HG03135 (cell line): Measurements from ENCODE around the gene UNC5C.

Experiments used
- ATAC-seq: cut with Tn5 transposase; IDR thresholded peaks from one replicate; pipeline ENCODE4 v1.9.1; 2021; ENCODE audit warnings: mild to moderate bottlenecking, moderate library complexity; ENCODE audit not compliant: unreplicated experiment

Gene UNC5C

DNA sequence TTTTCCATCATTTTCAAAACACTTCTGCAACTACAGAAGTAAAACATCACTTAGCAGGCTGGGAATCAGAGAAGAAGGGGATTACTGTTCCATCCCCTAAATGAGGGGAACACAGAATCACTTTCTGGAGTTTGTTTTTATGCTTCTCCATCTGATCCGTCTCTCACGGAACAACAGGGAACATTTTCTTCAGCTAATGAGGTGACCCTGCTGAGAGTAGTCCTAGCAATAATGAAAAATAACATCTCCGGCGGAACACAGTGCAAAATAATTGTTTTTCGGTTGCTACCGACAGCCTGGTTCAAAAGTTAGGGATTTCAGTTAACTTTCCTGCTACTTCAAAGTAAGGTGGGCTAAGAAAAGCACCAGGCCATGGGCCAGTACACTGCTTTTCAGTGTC is 322.9 kb downstream of the UNC5C start:
- no peak for ATAC-seq

GRCh38 chr4:95224402-95224801 is 324.4 kb downstream of the UNC5C start:
- no peak for ATAC-seq

- ATAC-seq = no peak
Observed at GRCh38 chr4:95220205-95221175, 328.3 kb downstream of the UNC5C start.

DNA sequence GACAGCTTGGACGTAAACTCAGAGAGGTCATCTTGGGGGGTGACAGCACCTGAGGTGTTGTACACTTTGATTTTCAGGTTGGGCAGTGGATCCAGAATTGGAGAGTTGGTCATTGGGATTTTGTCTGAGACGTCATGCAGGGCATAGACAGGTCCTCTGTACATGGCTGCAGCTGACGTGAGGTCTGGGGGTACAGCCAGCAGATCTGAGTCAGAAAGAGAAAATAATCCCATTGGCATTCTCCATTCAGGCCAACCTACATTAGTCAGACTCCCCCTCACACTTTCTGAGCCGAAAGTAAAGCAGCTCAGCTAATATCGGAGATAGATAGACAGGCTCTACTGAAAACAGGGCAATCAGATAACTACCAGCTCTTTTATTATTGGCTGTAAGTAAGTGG is 329.7 kb downstream of the UNC5C start:
- ATAC-seq = no peak

DNA sequence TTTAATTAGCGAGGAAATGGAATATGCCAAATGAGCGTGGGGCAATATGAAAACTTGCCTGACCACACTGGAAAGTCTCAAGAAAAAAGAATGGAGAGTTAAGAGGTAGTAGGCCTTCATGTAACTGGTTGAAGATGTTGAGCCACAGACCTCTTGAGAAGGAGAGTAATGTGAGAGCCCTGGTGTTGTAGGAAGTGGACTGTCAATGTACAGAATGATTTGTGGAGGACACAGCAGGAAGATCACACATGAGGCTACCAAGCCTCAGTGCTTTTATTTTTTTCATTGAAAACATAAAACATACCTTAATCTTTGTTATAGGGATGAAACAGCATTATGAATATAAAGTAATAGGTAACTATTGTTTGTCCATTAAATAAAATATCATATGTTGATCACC is 331.6 kb downstream of the UNC5C start:
- no peak for ATAC-seq

DNA sequence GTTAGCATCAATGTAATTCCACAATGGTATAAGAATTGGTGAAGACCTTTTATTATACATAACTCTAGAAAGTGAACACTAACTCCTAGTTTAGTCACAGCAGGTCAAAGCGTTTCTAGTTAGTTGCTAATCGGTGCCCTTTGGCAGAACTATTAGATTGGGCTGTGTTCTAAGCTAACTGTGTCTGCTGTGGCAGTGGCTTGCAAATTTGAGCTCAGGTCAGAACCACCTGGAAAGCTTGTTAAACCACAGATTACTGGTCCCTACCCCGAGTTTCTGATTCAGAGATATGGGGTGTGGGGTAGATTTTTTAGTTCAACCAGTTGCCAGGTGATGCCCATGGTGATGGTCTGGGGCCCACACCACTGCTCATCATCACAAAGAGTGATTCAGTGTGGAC is 332.1 kb downstream of the UNC5C start:
- ATAC-seq = no peak

DNA sequence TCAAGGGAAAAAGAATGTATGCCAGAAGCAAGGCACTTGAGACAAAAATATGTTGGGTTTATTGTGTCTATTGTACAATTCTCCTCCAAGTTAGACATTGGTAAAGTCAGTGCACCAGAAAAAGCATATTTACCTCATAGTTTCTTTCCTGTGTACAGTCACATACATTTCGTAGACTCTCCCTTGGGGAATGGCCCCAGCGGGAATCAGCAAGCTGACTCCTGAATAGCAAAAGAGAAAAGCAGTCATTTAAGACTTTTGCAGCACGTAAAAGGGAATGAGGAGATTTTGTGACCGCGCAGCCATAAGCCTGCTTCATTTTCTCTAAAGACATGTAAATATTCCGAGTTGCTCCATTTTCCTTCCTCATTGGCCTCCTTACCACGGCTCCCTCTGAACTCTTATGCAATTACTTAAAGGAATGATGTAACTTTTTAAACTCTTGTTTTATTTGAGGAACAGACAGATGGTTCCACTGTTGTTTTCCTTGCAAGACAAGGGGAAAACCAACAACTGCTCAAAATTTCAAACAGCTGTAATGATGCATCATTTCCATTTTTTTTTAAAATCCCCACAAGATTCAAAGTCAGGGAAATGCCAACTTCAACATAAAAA is 332.7 kb downstream of the UNC5C start:
- no peak for ATAC-seq

DNA sequence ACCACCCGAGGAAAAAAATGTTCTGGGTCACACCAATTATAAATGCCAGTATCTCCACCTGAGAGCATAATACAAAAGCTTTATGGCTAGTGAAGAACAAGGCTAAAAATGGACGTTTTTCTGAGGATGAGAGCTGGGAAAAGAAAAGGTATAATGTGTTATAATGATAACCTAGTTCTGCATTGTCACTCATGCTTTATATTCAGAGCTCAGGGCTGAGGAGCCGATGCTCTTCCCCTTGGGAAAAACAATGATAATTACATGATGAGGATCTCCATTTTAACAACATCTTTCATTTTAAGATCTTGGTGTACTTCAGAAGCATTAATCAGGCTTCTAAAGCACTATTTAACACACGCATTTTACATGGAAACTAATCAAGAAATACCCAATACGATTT is 333.7 kb downstream of the UNC5C start:
- no peak for ATAC-seq

DNA sequence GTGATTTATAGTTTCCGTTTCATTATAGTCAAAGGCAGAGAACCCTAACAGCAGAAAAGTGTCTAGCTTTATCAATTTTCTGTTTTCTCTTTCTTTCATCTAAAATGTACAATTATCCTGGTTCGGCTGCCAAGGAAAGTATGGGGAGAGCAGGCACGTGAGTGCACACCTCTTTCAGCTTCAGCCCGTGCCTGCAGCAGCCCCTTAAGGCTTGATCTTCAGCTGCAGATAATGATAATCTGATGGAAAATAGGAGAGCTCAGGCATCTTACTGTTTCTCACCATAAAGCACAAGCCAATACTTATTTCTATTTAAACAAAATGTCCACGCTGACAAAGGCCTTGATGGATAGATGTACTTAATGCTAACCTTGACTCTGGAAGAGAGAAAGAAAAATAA is 334.4 kb downstream of the UNC5C start:
- ATAC-seq = no peak

GRCh38 chr4:95213366-95213765 is 335.4 kb downstream of the UNC5C start:
- ATAC-seq = no peak

GRCh38 chr4:95212692-95213091 is 336.1 kb downstream of the UNC5C start:
- ATAC-seq = no peak

DNA sequence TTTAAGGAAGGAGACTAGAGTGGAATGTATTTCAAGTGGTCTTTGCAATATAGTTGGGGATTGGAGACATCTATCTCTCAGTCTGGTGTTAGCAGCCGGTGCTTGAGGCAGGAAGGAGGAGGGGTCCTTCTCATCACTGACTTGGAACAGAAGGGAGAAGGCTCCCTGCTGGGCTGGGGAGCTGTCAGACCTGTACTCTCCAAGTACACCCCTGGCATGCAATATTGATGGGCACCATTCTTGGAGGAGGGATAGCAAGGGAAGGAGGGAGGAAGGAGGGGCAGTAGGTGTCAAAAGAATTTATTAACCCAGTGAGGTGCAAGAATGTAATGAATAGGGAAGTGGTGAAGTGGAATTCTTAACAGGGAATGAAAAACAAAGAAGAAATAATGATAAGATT is 338.8 kb downstream of the UNC5C start:
- ATAC-seq = no peak

- ATAC-seq = no peak
Observed at GRCh38 chr4:95204873-95205272, 343.9 kb downstream of the UNC5C start.

- ATAC-seq = no peak
Observed at GRCh38 chr4:95204267-95204844, 344.4 kb downstream of the UNC5C start.

DNA sequence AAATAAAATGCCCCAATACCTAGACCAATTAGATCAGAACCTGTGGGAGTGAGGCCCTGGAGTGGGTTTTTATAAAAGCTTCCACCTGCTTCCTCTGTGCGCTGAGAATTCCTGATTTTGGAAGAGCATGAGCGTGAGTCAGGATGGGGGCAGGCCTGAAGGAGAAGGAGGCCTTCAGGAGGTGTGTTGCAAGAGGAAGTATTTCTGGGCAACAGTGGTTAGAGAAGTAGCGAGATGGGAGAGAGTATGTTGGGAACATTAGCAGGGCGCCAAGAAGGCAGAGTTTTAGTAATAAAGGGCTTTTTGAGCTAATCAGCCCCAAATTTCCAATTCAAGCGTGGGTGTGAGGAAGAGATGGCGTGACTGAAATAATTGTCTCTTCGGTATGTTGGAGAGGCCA is 349.8 kb downstream of the UNC5C start:
- ATAC-seq = no peak

- ATAC-seq = no peak
Observed at GRCh38 chr4:95197353-95197752, 351.4 kb downstream of the UNC5C start.

DNA sequence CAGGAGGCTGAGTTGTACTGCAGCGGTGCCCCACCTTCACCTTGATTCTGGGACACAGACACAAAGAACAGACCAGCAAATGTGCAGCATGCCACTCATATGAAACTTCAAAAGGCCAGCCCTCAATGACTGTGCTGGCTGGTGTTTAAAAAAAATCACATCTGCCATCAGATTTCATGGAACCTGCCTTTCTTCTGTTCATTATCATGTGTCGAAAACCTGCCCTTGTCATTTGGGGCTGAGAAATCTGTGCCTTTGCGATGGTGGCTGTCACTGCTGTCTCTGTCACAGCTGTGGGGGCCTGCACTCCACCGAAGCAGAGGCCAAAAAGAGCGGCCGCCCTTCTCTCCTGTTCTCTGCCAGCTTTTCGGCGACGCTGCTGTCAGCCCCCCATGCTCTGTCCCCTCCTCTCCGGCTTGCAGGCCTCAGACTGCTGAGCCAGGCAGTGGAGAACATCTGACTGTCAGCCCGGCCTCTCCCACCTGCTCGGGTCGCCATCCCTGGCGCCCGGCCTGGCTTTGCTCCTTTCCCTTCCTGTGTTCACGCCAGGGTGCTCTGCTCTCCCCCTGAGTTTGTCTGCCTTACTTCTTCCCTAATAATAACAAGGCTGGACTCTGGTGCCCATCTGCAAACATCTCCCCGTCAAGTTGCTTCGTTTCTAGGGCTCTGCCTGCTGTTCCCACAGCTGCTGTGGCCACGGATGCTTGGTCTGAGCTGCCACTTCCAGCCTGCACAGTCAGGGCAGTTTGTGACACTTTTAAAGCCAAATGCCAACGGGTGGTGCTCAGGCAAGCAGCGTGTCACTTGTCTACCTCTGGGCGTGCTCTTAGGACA is 355.2 kb downstream of the UNC5C start:
- ATAC-seq = no peak

DNA sequence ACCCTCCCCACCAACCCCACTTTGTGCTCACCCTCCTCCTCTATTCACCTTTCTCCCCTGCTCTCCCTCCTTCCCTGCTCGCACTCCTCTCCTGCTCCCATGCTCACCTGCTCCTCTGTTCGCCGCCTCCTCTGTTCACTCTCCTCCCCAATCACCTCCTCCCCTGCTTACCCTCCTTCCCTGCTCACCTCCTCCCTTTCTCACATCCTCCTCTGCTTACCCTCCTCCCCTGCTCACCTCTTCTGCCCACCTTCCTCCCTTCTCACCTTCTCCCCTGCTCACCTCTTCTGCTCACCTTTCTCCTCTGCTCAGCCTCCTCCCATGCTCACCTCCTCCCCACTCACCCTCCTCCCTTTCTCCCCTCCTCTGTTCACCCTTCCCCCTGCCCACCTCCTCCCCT is 357.2 kb downstream of the UNC5C start:
- no peak for ATAC-seq

- ATAC-seq = no peak
Observed at GRCh38 chr4:95190751-95191436, 357.9 kb downstream of the UNC5C start.

- ATAC-seq = no peak
Observed at GRCh38 chr4:95188701-95189370, 359.9 kb downstream of the UNC5C start.
